ENCODE measurements around the gene NUDT1.

The NUDT1 gene

GRCh38 chr7:2225830-2226229, 16.2 kb upstream of the NUDT1 start:
- no peak for DNase-seq (ENCODE audit: extremely low read depth, insufficient read length)
- peaks cover 52% of the 10 kb centered on the region for H3K36me3 ChIP-seq (ENCODE audit: control insufficient read depth, insufficient read depth, low read length)
- no peaks in the 10 kb centered on the region for H3K27me3 ChIP-seq (replicated peaks; ENCODE audit: control insufficient read depth, insufficient read depth, low read length)
- no peak for TF ChIP-seq CTCF (IDR thresholded peaks at IDR 0.05; ENCODE audit: insufficient read depth, low read length, poor library complexity, severe bottlenecking)
- no peak overlapping the region for H3K4me3 ChIP-seq (replicated peaks; ENCODE audit: low read depth, low read length)

- no peaks in the 10 kb centered on the region for H3K27me3 ChIP-seq (replicated peaks; ENCODE audit: control insufficient read depth, insufficient read depth, low read length)
- DNase-seq (ENCODE audit: extremely low read depth, insufficient read length) = no peak
- no peak overlapping the region for H3K4me3 ChIP-seq (replicated peaks; ENCODE audit: low read depth, low read length)
- TF ChIP-seq CTCF (IDR thresholded peaks at IDR 0.05; ENCODE audit: insufficient read depth, low read length, poor library complexity, severe bottlenecking) = no peak
- peaks cover 45% of the 10 kb centered on the region for H3K36me3 ChIP-seq (ENCODE audit: control insufficient read depth, insufficient read depth, low read length)
Observed at GRCh38 chr7:2227699-2228098, 14.3 kb upstream of the NUDT1 start.

GRCh38 chr7:2228921-2229320, 13.1 kb upstream of the NUDT1 start:
- DNase-seq (ENCODE audit: extremely low read depth, insufficient read length) = no peak
- Histone ChIP-seq H3K36me3 (ENCODE audit: control insufficient read depth, insufficient read depth, low read length) (peaks cover 35% of the 10 kb centered on the region), H3K4me3 (replicated peaks; ENCODE audit: low read depth, low read length) (no peak overlapping the region), H3K27me3 (replicated peaks; ENCODE audit: control insufficient read depth, insufficient read depth, low read length) (no peaks in the 10 kb centered on the region)
- no peak for TF ChIP-seq CTCF (IDR thresholded peaks at IDR 0.05; ENCODE audit: insufficient read depth, low read length, poor library complexity, severe bottlenecking)

GRCh38 chr7:2229467-2229866, 12.6 kb upstream of the NUDT1 start:
- Histone ChIP-seq H3K27me3 (replicated peaks; ENCODE audit: control insufficient read depth, insufficient read depth, low read length) (no peaks in the 10 kb centered on the region), H3K4me3 (replicated peaks; ENCODE audit: low read depth, low read length) (no peak overlapping the region), H3K36me3 (ENCODE audit: control insufficient read depth, insufficient read depth, low read length) (peaks cover 30% of the 10 kb centered on the region)
- TF ChIP-seq CTCF (IDR thresholded peaks at IDR 0.05; ENCODE audit: insufficient read depth, low read length, poor library complexity, severe bottlenecking) = no peak
- DNase-seq (ENCODE audit: extremely low read depth, insufficient read length) = no peak

- TF ChIP-seq CTCF (IDR thresholded peaks at IDR 0.05; ENCODE audit: insufficient read depth, low read length, poor library complexity, severe bottlenecking) = no peak
Observed at GRCh38 chr7:2230226-2230625, 11.8 kb upstream of the NUDT1 start.

GRCh38 chr7:2230882-2231281, 11.1 kb upstream of the NUDT1 start:
- TF ChIP-seq CTCF (IDR thresholded peaks at IDR 0.05; ENCODE audit: insufficient read depth, low read length, poor library complexity, severe bottlenecking) = no peak
- H3K27me3 ChIP-seq (replicated peaks; ENCODE audit: control insufficient read depth, insufficient read depth, low read length) = no peaks in the 10 kb centered on the region
- H3K36me3 ChIP-seq (ENCODE audit: control insufficient read depth, insufficient read depth, low read length) = peaks cover 24% of the 10 kb centered on the region
- no peak overlapping the region for H3K4me3 ChIP-seq (replicated peaks; ENCODE audit: low read depth, low read length)
- no peak for DNase-seq (ENCODE audit: extremely low read depth, insufficient read length)

More at GRCh38 chr7:2230226-2230625, 11.8 kb upstream of the NUDT1 start:
- Histone ChIP-seq H3K36me3 (ENCODE audit: control insufficient read depth, insufficient read depth, low read length) (peaks cover 28% of the 10 kb centered on the region), H3K4me3 (replicated peaks; ENCODE audit: low read depth, low read length) (no peak overlapping the region), H3K27me3 (replicated peaks; ENCODE audit: control insufficient read depth, insufficient read depth, low read length) (no peaks in the 10 kb centered on the region)
- DNase-seq (ENCODE audit: extremely low read depth, insufficient read length) = no peak
